Posterior vena cava (tissue), 2 donors: ENCODE measurements around the gene LCAT. TPM values are rescaled to one million over a fixed set of nuclear protein-coding genes. Genes with fewer than 3 reads are reported as not detected.

Experiments
- DNase-seq: peaks from one replicate; pipeline ENCODE4 v3.0.0-alpha.2; 2020; ENCODE audit warnings: low spot score
- intact Hi-C, 2 donors: fragments of 100-400 bp; cut with DNase I; formaldehyde crosslinking; loops; one replicate each; pipeline versions ENCODE4 v1.14.1 to v1.14.2; 2022 to 2023
- total RNA-seq, 2 donors: library from RNA; stranded (reverse); fragmentation: NEBNext Ultra II Directional; extraction: Animal tissue kit (Norgen Biotek cat#: 25700); gene quantifications; one replicate each; pipeline ENCODE4 v1.2.1, GENCODE V29; 2021
- donor health status: DM: yes; HTN: yes; CAD: no.
- donor health status: DM: yes; HTN: yes; CAD: no.

Gene LCAT
- total RNA-seq, 2 donors from 2014 or later = 19.2 to 29.8 TPM

GRCh38 chr16:67892899-67893742 is 50.8 kb downstream of the LCAT start, which contains the start of gene PSKH1:
Gene PSKH1, plus strand, starts transcription at chr16:67893254. Its CDS starts 15,496 bp downstream, at chr16:67908750.
- intact Hi-C loops = no loop called here
- DNase-seq = peak; percentile 99

- DNase-seq = no peak
- intact Hi-C loops = no loop called here
Observed at GRCh38 chr16:67892375-67892774, 51.5 kb downstream of the LCAT start.

Other genes with a start within 250 kb of the LCAT start
- gene GFOD2, start 224.8 kb downstream of the LCAT start, total RNA-seq = 10 to 100 TPM; 14.2 to 14.5 TPM
- 10 to 100 TPM; 11.8 to 13.8 TPM for gene RANBP10, start 137.6 kb downstream of the LCAT start, total RNA-seq
- under 1 TPM; 0.37 to 0.52 TPM for gene TSNAXIP1, start 137.2 kb downstream of the LCAT start, total RNA-seq
- 10 to 100 TPM; 24.9 to 26.1 TPM for gene THAP11, start 101.8 kb downstream of the LCAT start, total RNA-seq
- 10 to 100 TPM; 81.7 to 99.1 TPM for gene NUTF2, start 97.2 kb downstream of the LCAT start, total RNA-seq
- 10 to 100 TPM; 38.7 to 40.3 TPM for gene CENPT, start 96.4 kb downstream of the LCAT start, total RNA-seq
- 10 to 100 TPM; 37.4 to 43.1 TPM for gene EDC4, start 71.1 kb downstream of the LCAT start, total RNA-seq
- not detected for gene NRN1L, start 59.2 kb downstream of the LCAT start, total RNA-seq
- gene PSKH1, start 50.9 kb downstream of the LCAT start, total RNA-seq = 10 to 100 TPM; 25.7 to 27.0 TPM
- gene CTRL, start 12.3 kb downstream of the LCAT start, total RNA-seq = 1 to 10 TPM; 1.1 to 1.2 TPM
- gene PSMB10, start 7.3 kb downstream of the LCAT start, total RNA-seq = 10 to 100 TPM; 30.4 to 31.8 TPM
- gene SLC12A4, start 24.5 kb upstream of the LCAT start, total RNA-seq = 10 to 100 TPM; 82.6 to 90.1 TPM
- not detected for gene DPEP3, start 36.4 kb upstream of the LCAT start, total RNA-seq
- 1 to 10 TPM; 1.1 to 3.0 TPM for gene DPEP2, start 55.4 kb upstream of the LCAT start, total RNA-seq
- not detected for gene DPEP2NB, start 71.8 kb upstream of the LCAT start, total RNA-seq
- gene DDX28, start 79.1 kb upstream of the LCAT start, total RNA-seq = 1 to 10 TPM; 5.4 to 5.8 TPM
- gene DUS2, start 79.2 kb upstream of the LCAT start, total RNA-seq = 10 to 100 TPM in 1 of 2 donors, 1 to 10 TPM in 1; 6.6 to 11.6 TPM
- 10 to 100 TPM; 28.0 to 30.8 TPM for gene NFATC3, start 141.2 kb upstream of the LCAT start, total RNA-seq